Left ventricle myocardium inferior (tissue), 1 donor: ENCODE results near the gene CEBPB. TPM values are rescaled to one million over a fixed set of nuclear protein-coding genes. Genes with fewer than 3 reads are reported as not detected.

Experiments
- DNase-seq: peaks from one replicate; pipeline ENCODE4 v3.0.0-alpha.2; 2020
- H3K27ac ChIP-seq: fragments of 200-600 bp; replicated peaks from 2 replicates; pipeline ENCODE4 v1.8.0; 2021
- H3K27me3 ChIP-seq: fragments of 200-600 bp; 2 replicates; pipeline ENCODE4 v1.8.0; 2021; ENCODE audit warnings: low read depth
- H3K36me3 ChIP-seq: fragments of 200-600 bp; 2 replicates; pipeline ENCODE4 v1.8.0; 2021
- H3K4me1 ChIP-seq: fragments of 200-600 bp; 2 replicates; pipeline ENCODE4 v1.8.0; 2021
- H3K4me3 ChIP-seq: fragments of 200-600 bp; 2 replicates; pipeline ENCODE4 v1.8.0; 2021; ENCODE audit warnings: mild to moderate bottlenecking, moderate library complexity
- H3K9me3 ChIP-seq: fragments of 200-600 bp; replicated peaks from 2 replicates; pipeline ENCODE4 v1.8.0; 2021
- intact Hi-C: fragments of 100-400 bp; cut with micrococcal nuclease; formaldehyde crosslinking; loops from one replicate; pipeline ENCODE4 v1.11.0; 2022
- total RNA-seq: library from RNA; stranded (reverse); fragmentation: NEBNext Ultra II Directional; extraction: Animal tissue kit (Norgen Biotek cat#: 25700); gene quantifications from one replicate; pipeline ENCODE4 v1.2.1, GENCODE V29; 2021
- TF ChIP-seq, protein P1 (sequence below): fragments of 200-600 bp; IDR thresholded peaks from 2 replicates; pipeline ENCODE4 v1.8.0; 2021; ENCODE audit warnings: antibody characterized with exemption, mild to moderate bottlenecking, borderline replicate concordance
- donor health status: DM: no; HTN: yes; CAD: no; lungs with severe emphysema.

The CEBPB gene
- total RNA-seq, 1 donor from 2014 or later: 54.0 TPM

DNA sequence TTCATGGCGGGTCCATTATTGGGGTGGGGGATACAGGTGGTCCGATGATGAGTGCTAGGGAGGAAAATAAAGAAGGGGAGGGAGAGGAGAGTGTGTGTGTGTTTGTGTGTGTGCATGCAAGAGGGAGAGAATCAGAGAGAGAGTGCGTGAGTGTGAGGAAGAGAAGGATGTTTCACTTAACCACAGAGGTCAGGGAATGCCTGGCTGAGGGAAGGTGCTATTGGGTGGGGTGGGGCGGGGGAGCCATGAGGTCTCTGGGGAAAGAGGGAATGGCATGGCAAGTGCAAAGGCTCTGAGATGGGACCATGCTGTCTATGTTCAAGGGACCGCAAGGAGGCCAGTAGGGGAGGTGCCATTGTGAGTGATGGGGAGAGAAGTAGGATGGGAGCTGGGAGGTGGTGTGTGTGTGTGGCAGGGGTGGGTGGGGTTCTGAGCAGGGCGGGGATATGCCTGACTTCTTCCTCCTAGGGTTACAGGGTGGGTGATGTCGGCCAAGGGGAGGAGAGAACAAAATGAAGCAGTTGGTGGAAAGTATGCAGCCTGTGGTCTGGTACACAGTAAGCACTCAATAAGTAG is 23.0 kb downstream of the CEBPB start:
- DNase-seq: no peak
- no peaks in the 10 kb centered on the region for H3K36me3 ChIP-seq
- no peak overlapping the region for H3K27ac ChIP-seq
- intact Hi-C loops: no loop called here
- no peaks in the 10 kb centered on the region for H3K27me3 ChIP-seq
- H3K4me1 ChIP-seq: peaks cover 6% of the 10 kb centered on the region
- H3K9me3 ChIP-seq: no peaks in the 10 kb centered on the region
- TF ChIP-seq, protein P1, sequence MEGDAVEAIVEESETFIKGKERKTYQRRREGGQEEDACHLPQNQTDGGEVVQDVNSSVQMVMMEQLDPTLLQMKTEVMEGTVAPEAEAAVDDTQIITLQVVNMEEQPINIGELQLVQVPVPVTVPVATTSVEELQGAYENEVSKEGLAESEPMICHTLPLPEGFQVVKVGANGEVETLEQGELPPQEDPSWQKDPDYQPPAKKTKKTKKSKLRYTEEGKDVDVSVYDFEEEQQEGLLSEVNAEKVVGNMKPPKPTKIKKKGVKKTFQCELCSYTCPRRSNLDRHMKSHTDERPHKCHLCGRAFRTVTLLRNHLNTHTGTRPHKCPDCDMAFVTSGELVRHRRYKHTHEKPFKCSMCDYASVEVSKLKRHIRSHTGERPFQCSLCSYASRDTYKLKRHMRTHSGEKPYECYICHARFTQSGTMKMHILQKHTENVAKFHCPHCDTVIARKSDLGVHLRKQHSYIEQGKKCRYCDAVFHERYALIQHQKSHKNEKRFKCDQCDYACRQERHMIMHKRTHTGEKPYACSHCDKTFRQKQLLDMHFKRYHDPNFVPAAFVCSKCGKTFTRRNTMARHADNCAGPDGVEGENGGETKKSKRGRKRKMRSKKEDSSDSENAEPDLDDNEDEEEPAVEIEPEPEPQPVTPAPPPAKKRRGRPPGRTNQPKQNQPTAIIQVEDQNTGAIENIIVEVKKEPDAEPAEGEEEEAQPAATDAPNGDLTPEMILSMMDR: no peak
- no peak overlapping the region for H3K4me3 ChIP-seq

- intact Hi-C loops: no loop called here
Measured at GRCh38 chr20:50214226-50215024, 23.8 kb downstream of the CEBPB start.

GRCh38 chr20:50215101-50215690 is 24.6 kb downstream of the CEBPB start:
- intact Hi-C loops: no loop called here
- TF ChIP-seq, protein P1: no peak

More at GRCh38 chr20:50214226-50215024, 23.8 kb downstream of the CEBPB start:
- no peak for DNase-seq
- Histone ChIP-seq H3K9me3 (peaks cover under 1% of the 10 kb centered on the region), H3K27ac (no peak overlapping the region), H3K4me3 (no peak overlapping the region), H3K4me1 (peaks cover 6% of the 10 kb centered on the region), H3K27me3 (no peaks in the 10 kb centered on the region), H3K36me3 (no peaks in the 10 kb centered on the region)
- TF ChIP-seq, protein P1: no peak

DNA sequence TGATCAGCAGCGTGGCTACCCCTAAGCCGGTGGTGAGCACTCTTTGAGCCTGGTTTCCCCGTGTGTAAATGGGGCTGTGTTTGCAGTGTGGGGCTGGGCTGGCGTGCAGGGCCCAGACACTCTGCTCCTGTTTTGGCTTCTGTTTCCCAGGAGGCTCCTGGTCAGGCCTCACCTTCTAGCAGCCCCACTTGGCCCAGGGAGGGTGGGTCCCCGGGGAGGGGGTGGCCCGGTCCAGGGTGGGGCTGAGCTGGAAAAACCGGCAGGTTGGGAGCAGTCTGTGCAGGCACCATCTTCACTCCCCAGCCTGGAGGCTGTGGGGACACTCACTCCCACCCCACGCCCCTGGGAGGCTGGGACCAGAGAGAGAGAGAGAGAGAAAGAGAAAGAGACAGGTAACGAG is 25.3 kb downstream of the CEBPB start:
- TF ChIP-seq, protein P1: no peak
- intact Hi-C loops: no loop called here
- H3K36me3 ChIP-seq: no peaks in the 10 kb centered on the region
- no peak overlapping the region for H3K27ac ChIP-seq
- H3K27me3 ChIP-seq: no peaks in the 10 kb centered on the region
- peaks cover 6% of the 10 kb centered on the region for H3K4me1 ChIP-seq
- H3K9me3 ChIP-seq: peaks cover 5% of the 10 kb centered on the region
- no peak overlapping the region for H3K4me3 ChIP-seq
- DNase-seq: no peak

More at GRCh38 chr20:50215101-50215690, 24.6 kb downstream of the CEBPB start:
- no peaks in the 10 kb centered on the region for H3K27me3 ChIP-seq
- H3K36me3 ChIP-seq: no peaks in the 10 kb centered on the region
- H3K27ac ChIP-seq: no peak overlapping the region
- H3K4me1 ChIP-seq: peaks cover 6% of the 10 kb centered on the region
- H3K4me3 ChIP-seq: no peak overlapping the region
- peaks cover 5% of the 10 kb centered on the region for H3K9me3 ChIP-seq
- DNase-seq: no peak

DNA sequence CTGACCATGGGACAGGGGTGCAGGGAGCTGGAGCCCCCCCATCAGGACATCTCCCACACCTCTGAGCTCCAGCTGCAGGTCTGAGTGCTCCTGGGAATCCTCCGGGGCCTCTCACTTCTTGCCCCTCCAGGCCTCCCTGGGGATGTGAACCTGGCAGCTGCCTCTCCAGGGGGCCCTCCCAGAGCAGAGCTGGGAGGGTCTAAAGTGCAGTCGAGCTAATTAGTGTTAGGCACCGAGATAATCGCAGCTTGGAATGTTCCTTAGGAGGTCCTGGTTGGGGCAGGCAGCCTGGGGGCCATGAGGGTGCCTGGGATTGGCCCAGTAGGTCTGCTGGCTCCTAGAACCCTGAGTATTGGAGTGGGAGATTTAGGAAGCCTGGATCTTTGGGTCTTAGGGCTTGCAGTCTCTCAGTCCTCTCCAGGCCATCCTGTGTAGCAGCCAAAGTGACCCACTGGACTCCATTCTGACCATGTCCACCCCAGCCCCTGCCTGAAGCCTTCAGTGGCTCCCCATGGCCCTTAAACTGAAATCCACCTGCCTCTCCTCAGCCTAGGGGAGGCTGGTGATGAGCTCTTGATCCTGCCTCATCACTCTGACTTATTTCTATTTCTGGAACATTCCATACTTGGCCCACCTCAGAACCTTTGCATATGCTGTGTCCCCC is 26.0 kb downstream of the CEBPB start:
- intact Hi-C loops: no loop called here
- no peaks in the 10 kb centered on the region for H3K36me3 ChIP-seq
- no peak for DNase-seq
- no peak overlapping the region for H3K27ac ChIP-seq
- no peak overlapping the region for H3K4me3 ChIP-seq
- peaks cover 5% of the 10 kb centered on the region for H3K9me3 ChIP-seq
- TF ChIP-seq, protein P1: no peak
- H3K4me1 ChIP-seq: peaks cover 6% of the 10 kb centered on the region
- H3K27me3 ChIP-seq: no peaks in the 10 kb centered on the region
